Head of caudate nucleus (tissue), 42 donors: ENCODE data around the gene CHMP6.

ENCODE experiments used
- DNase-seq, 42 donors: peaks; one replicate each; pipeline versions ENCODE4 v3.0.0 to v3.0.0-alpha.2; 2020 to 2021; ENCODE audit warnings: mixed read lengths in 7 of 42
- intact Hi-C: fragments of 100-400 bp; cut with DNase I; formaldehyde crosslinking; loops from one replicate; pipeline ENCODE4 v1.15.0; 2022

Gene CHMP6

DNA sequence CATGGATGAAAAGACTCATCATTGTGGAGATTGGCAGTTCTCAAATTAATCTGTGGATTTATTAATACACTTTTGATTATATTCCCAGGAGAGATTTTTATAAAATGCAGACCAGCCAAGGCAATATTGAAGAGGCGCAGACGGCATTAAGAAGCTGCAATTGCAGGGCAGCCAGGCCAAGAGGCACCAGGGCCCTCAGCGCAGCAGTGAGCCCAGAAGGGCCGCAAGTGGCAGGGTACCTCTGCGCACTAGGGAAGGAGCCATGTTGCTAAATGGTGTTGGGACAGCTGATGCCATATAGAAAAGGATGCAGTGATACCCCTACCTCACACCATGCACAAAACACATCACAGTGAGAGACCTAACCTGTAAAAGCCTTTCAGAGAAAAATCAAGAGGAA, 36.6 kb upstream of the CHMP6 start:
- intact Hi-C loops, result no loop called here
- peak in 1 of 42 donors; percentile 7 for DNase-seq

DNA sequence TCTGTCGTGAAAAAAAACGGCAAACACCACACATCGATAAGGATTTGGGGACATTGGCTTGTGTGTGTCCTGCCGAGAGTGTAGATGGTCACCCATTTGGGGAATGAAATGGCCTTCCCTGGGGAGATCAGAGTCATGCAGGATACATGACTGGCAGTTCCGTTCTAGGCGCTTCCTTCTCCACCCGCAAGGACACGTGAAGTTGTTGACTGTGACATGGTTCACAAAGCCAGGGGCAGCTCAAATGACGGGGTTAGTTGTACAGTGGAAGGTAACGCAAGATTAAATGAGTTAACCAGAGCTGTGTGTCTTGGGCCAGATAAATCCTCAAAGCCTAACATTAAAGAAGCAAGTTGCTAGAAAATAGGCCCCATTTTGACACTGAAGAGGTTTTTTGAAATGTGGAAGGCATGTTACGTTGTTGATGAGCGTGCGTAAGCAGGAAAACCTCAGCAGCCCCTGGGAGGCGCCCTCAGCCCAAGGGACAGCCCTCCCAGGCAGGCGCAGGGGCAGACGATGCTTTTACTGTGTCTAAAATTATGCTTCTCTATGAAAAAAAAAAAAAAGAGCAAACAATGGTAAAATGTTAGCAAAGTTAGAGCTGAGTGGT, 35.9 kb upstream of the CHMP6 start:
- intact Hi-C loops, result no loop called here
- peak in 1 of 42 donors; percentile 11 for DNase-seq

DNA sequence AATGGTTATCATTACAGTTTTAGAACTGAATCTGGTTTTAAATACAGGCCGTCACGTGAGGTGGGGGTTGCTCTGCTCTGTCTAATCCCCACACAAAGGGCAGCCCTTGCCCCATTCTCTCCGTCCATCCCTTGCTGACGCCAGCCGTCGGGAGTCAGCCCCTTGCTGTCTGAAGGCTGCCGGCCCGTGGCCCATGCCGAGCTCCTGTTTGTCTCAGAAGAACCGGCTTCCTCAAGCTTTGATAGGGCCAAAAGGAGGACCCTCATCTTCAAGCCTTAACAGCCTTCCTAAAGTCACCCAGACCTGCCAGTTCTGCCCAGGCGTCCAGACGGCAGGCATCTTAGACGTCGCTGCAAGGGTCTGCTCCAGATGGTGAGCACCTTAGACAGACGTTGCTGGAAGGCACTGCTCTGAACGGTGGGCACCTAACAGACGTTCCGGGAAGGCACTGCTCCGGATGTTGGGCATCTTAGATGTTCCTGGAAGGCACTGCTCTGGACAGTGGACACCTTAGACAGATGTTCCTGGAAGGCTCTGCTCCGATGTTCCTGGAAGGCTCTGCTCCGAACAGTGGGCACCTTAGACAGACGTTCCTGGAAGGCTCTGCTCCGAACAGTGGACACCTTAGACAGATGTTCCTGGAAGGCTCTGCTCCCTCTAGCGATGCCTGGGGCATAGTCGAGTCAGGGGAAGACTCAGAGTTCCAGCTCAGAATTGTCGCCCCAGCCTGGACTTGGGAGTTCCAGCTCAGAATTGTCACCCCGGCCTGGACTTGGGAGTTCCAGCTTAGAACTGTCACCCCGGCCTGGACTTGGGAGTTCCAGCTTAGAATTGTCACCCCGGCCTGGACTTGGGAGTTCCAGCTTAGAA, 35.1 kb upstream of the CHMP6 start:
- DNase-seq, result peak in 1 of 42 donors; percentile 12
- intact Hi-C loops, result no loop called here

DNA sequence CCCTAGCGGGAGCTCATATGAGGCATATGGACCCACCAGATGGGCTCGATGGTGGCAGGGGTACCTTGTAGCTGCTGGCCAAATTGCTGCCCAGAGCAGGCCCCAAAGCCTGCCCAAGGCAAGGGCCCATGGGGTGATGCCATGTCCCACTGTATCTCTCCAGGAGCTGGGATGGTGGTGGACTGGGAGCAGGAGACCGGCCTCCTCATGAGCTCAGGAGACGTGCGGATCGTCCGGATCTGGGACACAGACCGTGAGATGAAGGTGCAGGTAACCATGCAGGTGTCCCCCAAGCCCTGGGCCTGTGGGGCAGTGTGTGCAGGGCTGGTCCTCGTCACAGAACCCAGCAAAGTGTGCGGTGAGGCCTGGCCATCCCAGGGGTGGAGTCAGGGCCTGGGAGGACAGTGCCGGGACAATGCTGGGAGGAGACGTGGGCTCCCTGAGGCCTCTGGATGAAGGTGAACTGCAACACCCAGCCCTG, 34.1 kb upstream of the CHMP6 start:
- peak in 1 of 42 donors; percentile 13 for DNase-seq
- intact Hi-C loops, result no loop called here

DNA sequence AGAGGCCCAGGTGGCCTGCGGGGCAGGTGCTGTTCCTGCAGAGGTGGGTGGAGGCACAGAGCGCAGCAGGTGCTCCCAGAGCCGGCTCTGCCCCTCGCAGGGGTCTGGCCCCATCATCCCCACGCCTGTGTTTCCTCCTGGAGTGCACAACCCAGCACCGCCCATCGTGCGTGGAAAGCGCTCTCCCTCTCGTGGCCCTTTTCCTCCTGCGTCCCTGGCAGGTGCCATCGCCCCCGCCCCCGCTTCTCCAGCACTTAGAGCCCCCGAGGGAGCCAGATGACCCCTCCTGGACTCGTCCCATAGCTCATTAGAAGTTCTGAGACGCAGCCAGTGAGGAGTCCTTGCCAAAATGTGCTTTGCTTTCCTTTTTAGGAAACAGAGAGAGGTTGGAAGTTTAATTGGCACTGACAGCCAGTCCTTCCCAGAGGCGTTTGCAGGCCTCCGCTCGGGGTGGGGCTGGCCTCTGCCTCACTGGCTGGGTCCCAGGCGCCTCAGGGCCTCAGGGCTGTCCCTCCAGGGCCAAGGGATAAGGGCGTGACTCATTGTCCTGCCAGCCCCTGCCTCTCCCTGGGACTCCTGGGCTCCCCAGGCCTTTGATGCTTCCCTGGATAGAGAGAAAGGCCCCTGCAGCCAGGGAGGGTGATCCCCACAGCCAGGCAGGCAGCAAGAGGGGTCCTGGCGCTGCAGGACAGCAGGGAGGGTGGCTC, 32.2 kb upstream of the CHMP6 start:
- intact Hi-C loops, result no loop called here

DNA sequence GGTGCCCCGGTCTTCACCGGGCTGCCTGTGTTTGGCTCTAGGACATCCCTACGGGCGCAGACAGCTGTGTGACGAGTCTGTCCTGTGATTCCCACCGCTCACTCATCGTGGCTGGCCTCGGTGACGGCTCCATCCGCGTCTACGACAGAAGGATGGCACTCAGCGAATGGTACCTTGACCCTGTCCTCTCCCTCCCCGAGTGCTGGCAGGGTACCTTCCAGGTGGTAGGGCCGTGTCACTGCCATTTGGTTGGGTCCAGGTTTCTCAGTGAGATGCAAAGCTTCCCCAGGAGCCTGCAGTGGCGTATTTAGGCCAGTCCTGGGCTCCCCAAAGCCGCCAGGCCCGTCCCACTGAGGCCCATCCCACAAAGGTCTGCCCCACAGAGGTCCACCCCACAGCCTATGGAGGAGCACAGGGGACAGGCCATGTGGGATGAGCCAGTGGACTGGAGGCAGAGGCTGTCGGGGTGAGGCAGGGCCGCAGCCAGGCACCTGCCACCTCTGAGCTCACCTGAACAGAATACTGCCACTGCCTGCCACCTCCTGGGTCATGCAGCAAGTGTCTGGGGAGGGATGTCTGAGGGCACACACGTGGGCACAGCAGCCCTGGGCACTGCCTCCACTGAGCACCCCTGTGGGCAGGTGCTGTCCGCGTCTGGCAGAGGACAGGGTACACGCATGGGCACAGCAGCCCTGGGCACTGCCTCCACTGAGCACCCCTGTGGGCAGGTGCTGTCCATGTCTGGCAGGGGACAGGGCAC, 31.4 kb upstream of the CHMP6 start:
- intact Hi-C loops, result no loop called here
- DNase-seq, result no peak

More for the DNA sequence above, 32.2 kb upstream of the CHMP6 start:
- DNase-seq, result peak in 26 of 42 donors; percentile 30 to 79 (median 58)

DNA sequence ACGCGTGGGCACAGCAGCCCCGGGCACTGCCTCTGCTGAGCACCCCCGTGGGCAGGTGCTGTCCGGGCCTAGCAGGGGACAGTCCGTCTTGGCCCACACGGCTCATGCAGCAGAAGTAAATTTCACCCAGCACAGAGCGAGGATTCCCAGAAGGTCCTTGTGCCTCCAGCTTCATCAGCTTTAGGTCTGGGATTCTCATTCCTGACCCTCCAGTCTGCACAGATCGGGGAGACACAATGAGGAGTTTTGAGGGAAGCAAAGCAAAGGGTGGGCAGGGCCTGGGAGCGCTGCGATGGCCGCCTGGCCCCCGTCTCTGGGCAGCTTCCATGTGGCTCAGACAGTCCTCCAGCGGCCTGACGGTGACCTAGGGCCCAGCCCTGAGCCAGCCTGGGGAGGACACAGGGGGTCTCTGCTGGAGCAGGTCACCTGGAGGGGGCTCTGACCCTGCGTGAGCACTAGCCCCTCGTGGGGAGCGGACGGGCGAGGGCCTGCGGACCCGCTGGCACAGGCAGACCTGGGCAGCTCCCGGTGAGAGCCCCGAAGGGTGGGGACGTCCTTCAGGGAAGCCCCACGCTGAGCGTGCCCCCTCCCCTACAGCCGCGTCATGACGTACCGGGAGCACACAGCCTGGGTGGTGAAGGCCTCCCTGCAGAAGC, 30.7 kb upstream of the CHMP6 start:
- no peak for DNase-seq
- intact Hi-C loops, result no loop called here

DNA sequence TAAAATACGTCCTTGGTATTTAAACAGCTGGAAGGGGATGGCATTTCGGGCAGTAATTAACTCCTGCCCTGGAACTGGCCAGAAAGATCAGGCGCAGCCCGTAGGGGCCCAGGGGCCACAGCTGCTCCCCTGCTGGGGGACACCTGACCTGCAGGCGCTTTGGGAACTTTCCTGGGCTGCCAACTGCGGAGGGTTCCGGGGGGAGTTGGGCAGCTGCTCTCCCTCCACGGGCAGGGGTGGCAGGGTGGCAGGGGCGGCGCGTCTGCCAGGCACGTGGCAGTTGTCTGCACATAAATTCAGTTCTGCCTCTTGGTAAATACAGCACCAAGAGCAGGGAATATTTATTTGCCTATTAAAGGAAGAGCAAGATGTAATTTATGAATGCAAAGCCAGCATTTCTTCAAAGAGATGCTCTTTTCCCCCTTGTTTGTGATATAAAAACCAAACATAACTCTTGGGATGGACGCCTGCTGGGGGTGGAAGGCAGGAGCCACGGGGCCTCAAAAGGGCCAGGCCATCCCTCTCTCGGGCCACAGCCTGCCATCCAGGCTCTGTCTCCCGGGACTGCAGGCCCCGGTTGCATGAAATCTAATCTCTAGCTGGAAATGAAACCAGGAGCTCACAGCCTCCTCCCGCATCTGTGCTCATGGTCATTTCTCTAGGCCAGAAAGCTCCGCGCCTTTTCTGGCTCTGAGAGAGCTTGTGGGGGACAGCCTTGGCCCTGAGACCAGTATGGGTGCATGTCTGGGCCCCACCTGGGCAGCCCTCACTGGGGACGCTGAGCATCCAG, 29.9 kb upstream of the CHMP6 start:
- DNase-seq, result no peak
- intact Hi-C loops, result no loop called here

DNA sequence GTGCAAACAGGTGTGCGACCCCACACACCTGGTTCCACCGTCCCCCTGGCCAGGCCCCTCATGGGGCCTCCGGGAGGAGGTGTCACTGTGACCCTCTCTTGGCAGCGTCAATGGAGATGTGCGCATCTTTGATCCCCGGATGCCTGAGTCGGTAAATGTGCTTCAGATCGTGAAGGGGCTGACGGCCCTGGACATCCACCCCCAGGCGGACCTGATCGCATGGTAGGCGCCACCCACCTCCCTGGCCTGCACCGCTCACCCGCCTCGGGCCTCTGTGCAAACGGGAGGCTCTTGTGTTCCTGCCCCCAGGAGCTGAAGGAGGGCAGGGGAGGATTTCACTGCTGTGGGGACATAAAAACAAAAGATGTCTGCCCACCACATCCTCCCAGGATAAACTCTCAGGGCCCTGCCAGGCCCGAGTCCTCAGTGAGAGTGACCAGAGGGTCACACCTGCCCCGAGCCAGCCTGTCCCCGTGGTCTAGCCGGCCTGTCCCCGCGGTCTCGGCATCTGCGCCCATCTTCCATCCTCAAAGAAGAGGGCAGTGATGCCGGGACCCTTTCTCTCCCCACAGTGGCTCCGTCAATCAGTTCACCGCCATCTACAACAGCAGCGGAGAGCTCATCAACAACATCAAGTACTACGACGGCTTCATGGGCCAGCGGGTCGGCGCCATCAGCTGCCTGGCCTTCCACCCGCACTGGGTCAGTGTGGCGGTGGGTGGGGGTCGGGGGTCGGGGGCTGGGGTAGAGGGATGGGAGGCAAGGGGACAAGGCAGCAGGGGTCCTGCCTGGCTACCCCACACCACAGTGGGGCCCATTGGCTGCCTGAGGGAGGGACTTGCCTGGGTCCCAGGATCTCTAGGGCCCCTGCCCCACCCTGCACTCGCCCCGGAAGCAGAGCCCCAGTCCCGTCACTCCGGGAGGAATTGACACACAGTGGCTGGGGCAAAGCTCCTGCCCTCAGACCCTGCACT, 29.0 kb upstream of the CHMP6 start:
- intact Hi-C loops, result no loop called here
- no peak for DNase-seq

DNA sequence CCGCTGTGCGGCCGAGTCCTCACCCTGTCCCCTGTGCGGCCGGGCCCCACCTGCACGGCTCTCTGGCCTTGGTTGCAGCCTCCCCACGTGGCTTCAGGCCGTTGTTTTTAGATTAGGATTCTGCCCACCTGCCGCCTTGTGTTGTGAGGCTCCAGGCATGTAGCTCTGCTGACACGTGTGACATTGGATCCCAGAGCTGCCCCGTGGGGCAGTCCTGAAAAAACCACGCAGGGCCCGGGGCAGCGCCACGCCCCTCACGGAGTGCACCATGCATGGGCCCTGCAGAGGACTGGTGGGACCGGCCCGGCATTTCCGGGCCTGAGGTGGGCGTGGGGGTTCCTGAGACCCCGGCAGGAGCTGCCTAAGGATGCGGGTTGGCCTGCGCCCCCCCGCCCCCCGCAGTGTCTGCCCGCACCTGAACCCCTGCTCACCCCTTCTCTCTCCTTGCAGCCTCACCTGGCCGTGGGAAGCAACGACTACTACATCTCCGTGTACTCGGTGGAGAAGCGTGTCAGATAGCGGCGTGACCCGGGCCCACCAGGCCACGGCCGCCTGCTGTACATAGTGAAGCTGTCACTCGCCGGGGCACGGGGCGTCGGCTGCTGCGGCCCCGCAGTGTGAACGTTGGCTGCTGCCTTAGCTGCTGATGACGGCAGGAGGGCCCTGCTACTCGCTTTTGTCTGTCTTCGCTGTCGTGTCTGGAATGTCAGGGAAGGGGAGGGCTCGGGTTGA, 27.7 kb upstream of the CHMP6 start:
- DNase-seq, result no peak
- intact Hi-C loops, result no loop called here

DNA sequence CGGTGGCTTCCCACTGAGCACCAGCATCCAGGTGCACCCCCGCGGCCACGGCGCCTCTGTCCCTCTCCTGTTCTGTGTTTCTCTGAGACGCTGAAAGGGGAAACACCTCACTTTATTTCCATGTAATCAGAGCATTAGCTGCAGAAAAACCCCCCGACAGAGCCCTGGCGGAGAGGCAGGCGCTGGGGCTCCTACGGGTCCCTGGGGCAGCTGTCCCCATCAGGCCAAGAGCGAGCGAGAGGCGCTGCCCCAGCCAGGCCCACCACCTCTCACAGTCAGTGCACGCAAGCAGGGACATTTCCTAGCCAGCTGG, 27.1 kb upstream of the CHMP6 start:
- no peak for DNase-seq
- intact Hi-C loops, result no loop called here

DNA sequence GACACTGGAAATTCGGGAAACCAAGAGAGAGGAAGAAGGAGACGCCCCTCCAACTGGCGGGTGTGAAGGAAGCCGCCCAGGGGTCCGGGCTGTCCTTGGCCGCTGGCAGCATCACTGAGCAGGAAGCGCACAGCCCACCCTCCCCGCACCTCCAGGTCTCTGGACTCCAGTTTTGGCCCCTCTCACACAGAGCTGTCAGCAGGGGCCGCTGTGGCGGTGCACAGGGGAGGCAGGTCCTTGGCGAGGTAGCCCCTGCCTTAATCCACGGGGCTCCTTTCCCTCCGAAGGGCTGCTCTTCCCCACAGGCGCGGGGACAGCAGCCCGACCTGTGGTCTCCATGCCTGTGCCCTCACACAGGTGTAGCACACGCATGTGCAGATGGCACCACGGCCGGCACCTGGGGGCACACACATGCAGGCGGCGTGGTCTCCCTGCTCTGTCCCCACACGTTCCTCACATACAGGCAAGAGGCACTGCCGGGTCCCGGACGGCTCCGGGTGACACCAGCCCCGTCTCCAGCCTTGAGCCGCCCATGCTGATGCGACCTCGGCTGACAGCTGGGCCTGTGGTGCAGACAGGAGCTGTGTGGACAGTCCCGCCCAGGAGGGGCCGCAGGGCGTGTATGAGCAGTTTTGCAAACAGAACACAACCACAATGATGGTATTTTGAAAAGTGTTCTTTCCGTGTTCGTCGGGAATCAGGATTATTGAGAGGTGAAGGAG, 26.6 kb upstream of the CHMP6 start:
- no peak for DNase-seq
- intact Hi-C loops, result no loop called here

DNA sequence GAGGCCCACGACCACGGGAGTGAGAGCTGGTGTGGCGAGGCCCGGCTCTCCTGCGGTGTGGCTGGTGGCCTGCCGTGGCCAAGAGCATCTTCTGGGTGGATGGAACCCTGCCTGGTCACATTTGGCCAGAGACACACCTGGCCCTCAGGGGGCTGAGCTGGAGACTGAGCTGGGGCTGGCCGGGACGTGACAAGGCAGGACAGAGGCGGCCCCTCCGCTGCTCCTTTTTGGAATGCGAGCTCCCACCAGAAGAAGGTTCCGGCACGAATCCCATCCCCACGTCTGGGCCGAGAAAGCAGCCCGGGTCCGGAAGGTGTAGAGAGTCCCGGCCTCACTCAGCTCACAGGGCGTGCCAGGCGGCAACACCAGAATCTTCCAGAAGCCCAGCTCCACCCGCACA, 26.0 kb upstream of the CHMP6 start:
- no peak for DNase-seq
- intact Hi-C loops, result no loop called here

DNA sequence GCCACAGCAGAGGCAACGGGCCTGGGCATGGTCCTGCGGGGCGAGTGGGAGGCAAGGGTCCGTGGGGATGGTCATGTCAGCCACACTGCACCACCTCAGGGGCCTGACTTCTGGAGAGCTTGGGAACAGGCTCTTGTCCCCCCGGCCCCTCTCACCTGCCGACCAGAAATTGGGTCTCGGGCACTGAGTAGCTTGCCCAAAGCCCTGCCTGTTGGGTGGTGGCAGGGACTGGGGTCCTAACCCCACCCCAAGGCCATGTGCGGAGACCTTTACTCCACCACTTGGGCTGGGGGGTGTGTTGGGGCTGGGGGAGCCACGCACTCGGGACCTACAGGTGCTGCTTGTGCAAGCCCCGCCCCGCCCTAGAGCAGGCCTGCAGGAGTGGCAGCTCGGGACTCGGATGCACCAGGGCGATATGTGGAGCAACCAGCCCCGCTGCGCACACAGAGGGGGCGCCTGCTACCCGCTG, 24.2 kb upstream of the CHMP6 start:
- intact Hi-C loops, result no loop called here
- no peak for DNase-seq

DNA sequence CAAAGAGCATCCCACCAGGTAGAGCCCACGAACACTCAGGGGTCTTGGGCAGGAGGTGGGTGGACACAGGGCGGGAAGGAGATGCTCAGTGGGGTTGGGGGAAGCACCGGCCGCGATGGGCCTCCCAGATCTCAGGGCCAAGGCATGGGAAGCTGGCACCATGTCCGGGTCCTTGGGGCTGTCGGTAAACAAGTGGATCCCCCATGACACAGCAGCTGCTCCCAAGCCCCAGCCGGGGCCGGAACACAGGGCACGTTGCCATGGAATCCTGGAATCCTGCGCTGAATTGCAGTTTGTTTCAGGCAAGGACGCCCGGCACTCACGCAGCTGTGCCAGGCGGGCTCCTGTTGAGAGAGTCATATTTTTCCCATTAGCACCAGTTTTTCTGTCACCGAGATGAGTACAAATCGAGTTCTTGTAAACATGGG, 23.0 kb upstream of the CHMP6 start:
- intact Hi-C loops, result no loop called here
- DNase-seq, result peak; percentile 32 to 88 (median 64)
